Measurements from ENCODE around the gene FHOD3. TPM values are rescaled to one million over a fixed set of nuclear protein-coding genes. Genes with fewer than 3 reads are reported as not detected.
A peak's percentile ranks its signal among the peaks of the same experiment; 100 is the strongest.
"Not testable (repeated sequence)": the region's sequence is repeated elsewhere in the genome, so short reads cannot be mapped to it uniquely, and the experiment has no call there.

Gene FHOD3
- total and polyA plus RNA-seq, 9 donors: 27.1 to 36.8 (median 33.7) TPM

- no CpG with 5 or more reads among the region's 6 CpGs for WGBS (ENCODE audit: insufficient coverage)
- Histone ChIP-seq H3K4me1 (ENCODE audit: control insufficient read depth, insufficient read depth, low read length) (peaks cover 2% of the 10 kb centered on the region), H3K4me3 (ENCODE audit: low read length) (no peak overlapping the region), H3K36me3 (ENCODE audit: control insufficient read depth, insufficient read depth, low read length) (no peaks in the 10 kb centered on the region), H3K27me3 (ENCODE audit: control insufficient read depth, insufficient read depth, low read length) (no peaks in the 10 kb centered on the region), H3K27ac (ENCODE audit: low read length) (no peak overlapping the region), H3K9me3 (replicated peaks; ENCODE audit: control insufficient read depth, low read depth, low read length) (no peaks in the 10 kb centered on the region)
- no peak for DNase-seq
Observed at GRCh38 chr18:36545821-36546427, 248.4 kb downstream of the FHOD3 start.

- Histone ChIP-seq H3K27ac (ENCODE audit: low read length) (no peak overlapping the region), H3K4me3 (ENCODE audit: low read length) (no peak overlapping the region), H3K36me3 (ENCODE audit: control insufficient read depth, insufficient read depth, low read length) (no peaks in the 10 kb centered on the region), H3K27me3 (ENCODE audit: control insufficient read depth, insufficient read depth, low read length) (no peaks in the 10 kb centered on the region), H3K4me1 (ENCODE audit: control insufficient read depth, insufficient read depth, low read length) (peaks cover 2% of the 10 kb centered on the region), H3K9me3 (replicated peaks; ENCODE audit: control insufficient read depth, low read depth, low read length) (no peaks in the 10 kb centered on the region)
- whole genome bisulfite sequencing (ENCODE audit: insufficient coverage): 90% methylated on average over 2 of the region's 8 CpGs
- no peak for DNase-seq
Observed at GRCh38 chr18:36546876-36547275, 249.4 kb downstream of the FHOD3 start.

- Histone ChIP-seq H3K36me3 (ENCODE audit: control insufficient read depth, insufficient read depth, low read length) (no peaks in the 10 kb centered on the region), H3K9me3 (replicated peaks; ENCODE audit: control insufficient read depth, low read depth, low read length) (no peaks in the 10 kb centered on the region), H3K27me3 (ENCODE audit: control insufficient read depth, insufficient read depth, low read length) (no peaks in the 10 kb centered on the region), H3K4me3 (ENCODE audit: low read length) (no peak overlapping the region), H3K4me1 (ENCODE audit: control insufficient read depth, insufficient read depth, low read length) (peaks cover 2% of the 10 kb centered on the region), H3K27ac (ENCODE audit: low read length) (no peak overlapping the region)
- no peak for DNase-seq
- 100% methylated on average over 2 of the region's 11 CpGs for WGBS (ENCODE audit: insufficient coverage)
Observed at GRCh38 chr18:36547544-36547943, 250.0 kb downstream of the FHOD3 start.

GRCh38 chr18:36551274-36551673 lies 253.8 kb downstream of the FHOD3 start:
- not testable (repeated sequence) for H3K9me3 ChIP-seq (replicated peaks; ENCODE audit: control insufficient read depth, low read depth, low read length); DNase-seq; H3K27me3 ChIP-seq (ENCODE audit: control insufficient read depth, insufficient read depth, low read length); H3K4me1 ChIP-seq (ENCODE audit: control insufficient read depth, insufficient read depth, low read length); H3K36me3 ChIP-seq (ENCODE audit: control insufficient read depth, insufficient read depth, low read length); H3K27ac ChIP-seq (ENCODE audit: low read length); H3K4me3 ChIP-seq (ENCODE audit: low read length)
- no CpG with 5 or more reads among the region's 1 CpG for WGBS (ENCODE audit: insufficient coverage)

GRCh38 chr18:36558234-36558633 lies 260.7 kb downstream of the FHOD3 start:
- no peaks in the 10 kb centered on the region for H3K27me3 ChIP-seq (ENCODE audit: control insufficient read depth, insufficient read depth, low read length)
- no CpG with 5 or more reads among the region's 1 CpG for WGBS (ENCODE audit: insufficient coverage)
- no peaks in the 10 kb centered on the region for H3K36me3 ChIP-seq (ENCODE audit: control insufficient read depth, insufficient read depth, low read length)
- peaks cover 8% of the 10 kb centered on the region for H3K4me1 ChIP-seq (ENCODE audit: control insufficient read depth, insufficient read depth, low read length)
- H3K27ac ChIP-seq (ENCODE audit: low read length): no peak overlapping the region
- no peaks in the 10 kb centered on the region for H3K9me3 ChIP-seq (replicated peaks; ENCODE audit: control insufficient read depth, low read depth, low read length)
- no peak overlapping the region for H3K4me3 ChIP-seq (ENCODE audit: low read length)
- peak; percentile 76 for DNase-seq

GRCh38 chr18:36559149-36559857 lies 261.8 kb downstream of the FHOD3 start:
- Histone ChIP-seq H3K27me3 (ENCODE audit: control insufficient read depth, insufficient read depth, low read length) (no peaks in the 10 kb centered on the region), H3K27ac (ENCODE audit: low read length) (no peak overlapping the region), H3K4me1 (ENCODE audit: control insufficient read depth, insufficient read depth, low read length) (peaks cover 8% of the 10 kb centered on the region), H3K4me3 (ENCODE audit: low read length) (no peak overlapping the region), H3K9me3 (replicated peaks; ENCODE audit: control insufficient read depth, low read depth, low read length) (no peaks in the 10 kb centered on the region), H3K36me3 (ENCODE audit: control insufficient read depth, insufficient read depth, low read length) (no peaks in the 10 kb centered on the region)
- 57% methylated on average over 2 of the region's 8 CpGs for WGBS (ENCODE audit: insufficient coverage)
- no peak for DNase-seq

GRCh38 chr18:36560187-36560586 lies 262.7 kb downstream of the FHOD3 start:
- H3K27ac ChIP-seq (ENCODE audit: low read length): no peak overlapping the region
- peaks cover 8% of the 10 kb centered on the region for H3K4me1 ChIP-seq (ENCODE audit: control insufficient read depth, insufficient read depth, low read length)
- 50% methylated on average over 1 of the region's 2 CpGs for WGBS (ENCODE audit: insufficient coverage)

GRCh38 chr18:36561046-36561445 lies 263.5 kb downstream of the FHOD3 start:
- Histone ChIP-seq H3K9me3 (replicated peaks; ENCODE audit: control insufficient read depth, low read depth, low read length) (no peaks in the 10 kb centered on the region), H3K27me3 (ENCODE audit: control insufficient read depth, insufficient read depth, low read length) (no peaks in the 10 kb centered on the region), H3K27ac (ENCODE audit: low read length) (no peak overlapping the region), H3K4me1 (ENCODE audit: control insufficient read depth, insufficient read depth, low read length) (peaks cover 8% of the 10 kb centered on the region), H3K4me3 (ENCODE audit: low read length) (no peak overlapping the region), H3K36me3 (ENCODE audit: control insufficient read depth, insufficient read depth, low read length) (no peaks in the 10 kb centered on the region)
- WGBS (ENCODE audit: insufficient coverage): 81% methylated on average over 2 of the region's 2 CpGs
- DNase-seq: no peak

More at GRCh38 chr18:36560187-36560586, 262.7 kb downstream of the FHOD3 start:
- no peak for DNase-seq
- H3K4me3 ChIP-seq (ENCODE audit: low read length): no peak overlapping the region
- no peaks in the 10 kb centered on the region for H3K27me3 ChIP-seq (ENCODE audit: control insufficient read depth, insufficient read depth, low read length)
- H3K36me3 ChIP-seq (ENCODE audit: control insufficient read depth, insufficient read depth, low read length): no peaks in the 10 kb centered on the region
- no peaks in the 10 kb centered on the region for H3K9me3 ChIP-seq (replicated peaks; ENCODE audit: control insufficient read depth, low read depth, low read length)

GRCh38 chr18:36564841-36565240 lies 267.3 kb downstream of the FHOD3 start:
- DNase-seq: no peak
- Histone ChIP-seq H3K4me1 (ENCODE audit: control insufficient read depth, insufficient read depth, low read length) (no peaks in the 10 kb centered on the region), H3K9me3 (replicated peaks; ENCODE audit: control insufficient read depth, low read depth, low read length) (no peaks in the 10 kb centered on the region), H3K36me3 (ENCODE audit: control insufficient read depth, insufficient read depth, low read length) (no peaks in the 10 kb centered on the region), H3K27me3 (ENCODE audit: control insufficient read depth, insufficient read depth, low read length) (no peaks in the 10 kb centered on the region), H3K4me3 (ENCODE audit: low read length) (no peak overlapping the region), H3K27ac (ENCODE audit: low read length) (no peak overlapping the region)
- WGBS (ENCODE audit: insufficient coverage): no CpG with 5 or more reads among the region's 2 CpGs

GRCh38 chr18:36567800-36568199 lies 270.3 kb downstream of the FHOD3 start:
- Histone ChIP-seq H3K4me1 (ENCODE audit: control insufficient read depth, insufficient read depth, low read length) (no peaks in the 10 kb centered on the region), H3K36me3 (ENCODE audit: control insufficient read depth, insufficient read depth, low read length) (no peaks in the 10 kb centered on the region), H3K27ac (ENCODE audit: low read length) (no peak overlapping the region), H3K4me3 (ENCODE audit: low read length) (no peak overlapping the region), H3K9me3 (replicated peaks; ENCODE audit: control insufficient read depth, low read depth, low read length) (no peaks in the 10 kb centered on the region), H3K27me3 (ENCODE audit: control insufficient read depth, insufficient read depth, low read length) (no peaks in the 10 kb centered on the region)
- WGBS (ENCODE audit: insufficient coverage): 100% methylated on average over 1 of the region's 1 CpG
- peak; percentile 36 for DNase-seq
